ENCODE measurements around the gene KIF1A. TPM values are rescaled to one million over a fixed set of nuclear protein-coding genes. Genes with fewer than 3 reads are reported as not detected.

The KIF1A gene
- total and polyA plus RNA-seq, 2 donors (not counting 3 experiments of a cell fraction or from before 2014, with no cell fraction given), result 0.11 to 0.64 TPM

DNA sequence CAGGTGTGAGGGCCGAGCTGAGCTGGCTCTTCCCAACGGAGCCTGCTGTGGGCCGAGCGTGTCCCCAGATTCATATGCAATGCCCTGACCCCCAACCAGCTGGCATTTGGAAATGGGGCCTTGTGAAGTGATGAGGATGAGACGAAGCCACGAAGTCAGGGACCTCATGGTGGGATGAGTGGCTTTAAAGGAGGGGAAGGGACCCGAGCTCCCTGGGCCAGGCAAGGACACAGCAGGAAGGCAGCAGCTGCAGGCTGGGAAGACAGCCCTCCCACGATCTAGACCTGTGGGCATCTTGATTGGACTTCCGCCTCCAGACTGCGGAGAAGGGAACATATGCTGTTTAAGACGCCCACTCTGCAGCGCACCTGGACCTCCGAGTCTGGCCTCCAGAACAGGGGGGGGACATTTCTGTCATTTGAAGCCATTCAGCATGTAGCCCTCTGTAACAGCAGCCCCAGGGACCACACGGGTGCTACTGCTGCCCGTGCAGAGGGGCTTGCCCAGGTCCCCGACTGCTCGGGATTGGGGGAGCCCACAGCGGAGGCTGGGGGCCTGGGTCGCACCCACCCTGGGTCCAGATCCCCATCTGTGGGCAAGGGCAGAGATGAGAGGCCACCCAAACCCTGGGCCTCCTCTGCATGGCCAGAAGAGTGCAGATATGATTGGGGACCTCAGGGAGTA, 27.2 kb downstream of the KIF1A start:
- H3K27ac ChIP-seq (ENCODE audit: insufficient read depth, low read depth, low read length), result no peak overlapping the region
- no peak overlapping the region for H3K4me2 ChIP-seq (ENCODE audit: insufficient read depth, low read length)
- no peak for FAIRE-seq
- H4K20me1 ChIP-seq (replicated peaks; ENCODE audit: control insufficient read depth, extremely low read depth, insufficient read depth, low read length), result no peaks in the 10 kb centered on the region
- POLR2A ChIA-PET, result no interaction called here
- intact Hi-C loops (cut with micrococcal nuclease) (no loop called here), dilution Hi-C loops (cut with MboI; ENCODE audit: extremely low pct_ligation_motif_present, low sequenced_read_pairs) (no loop called here)
- no peak overlapping the region for H3K4me3 ChIP-seq (replicated peaks in 1 of 3; ENCODE audit: insufficient read depth in 1 of 3, low read depth in 1 of 3, low read length in 3 of 3)
- TF ChIP-seq, protein P1, sequence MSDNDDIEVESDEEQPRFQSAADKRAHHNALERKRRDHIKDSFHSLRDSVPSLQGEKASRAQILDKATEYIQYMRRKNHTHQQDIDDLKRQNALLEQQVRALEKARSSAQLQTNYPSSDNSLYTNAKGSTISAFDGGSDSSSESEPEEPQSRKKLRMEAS (IDR thresholded peaks at IDR 0.05; ENCODE audit: insufficient read depth, insufficient read length), result no peak
- TF ChIP-seq MYC (IDR thresholded peaks at IDR 0.05; ENCODE audit: low read depth, low read length) (no peak), FOS (IDR thresholded peaks at IDR 0.05; ENCODE audit: borderline replicate concordance, insufficient read depth, low read length) (no peak), POLR2A (IDR thresholded peaks at IDR 0.05; ENCODE audit: low read depth, low read length) (no peak), EZH2 (IDR thresholded peaks at IDR 0.05; ENCODE audit: borderline replicate concordance, low read depth, low read length, severe bottlenecking) (no peak), POLR2AphosphoS5 (IDR thresholded peaks at IDR 0.05; ENCODE audit: insufficient read depth, low read depth, low read length) (no peak), GATA2 (IDR thresholded peaks at IDR 0.05; ENCODE audit: insufficient read depth, insufficient read length, low read depth, low read length) (no peak), JUN (IDR thresholded peaks at IDR 0.05; ENCODE audit: borderline replicate concordance, insufficient read depth, insufficient read length, low read depth) (no peak)
- TF ChIP-seq, protein P2, sequence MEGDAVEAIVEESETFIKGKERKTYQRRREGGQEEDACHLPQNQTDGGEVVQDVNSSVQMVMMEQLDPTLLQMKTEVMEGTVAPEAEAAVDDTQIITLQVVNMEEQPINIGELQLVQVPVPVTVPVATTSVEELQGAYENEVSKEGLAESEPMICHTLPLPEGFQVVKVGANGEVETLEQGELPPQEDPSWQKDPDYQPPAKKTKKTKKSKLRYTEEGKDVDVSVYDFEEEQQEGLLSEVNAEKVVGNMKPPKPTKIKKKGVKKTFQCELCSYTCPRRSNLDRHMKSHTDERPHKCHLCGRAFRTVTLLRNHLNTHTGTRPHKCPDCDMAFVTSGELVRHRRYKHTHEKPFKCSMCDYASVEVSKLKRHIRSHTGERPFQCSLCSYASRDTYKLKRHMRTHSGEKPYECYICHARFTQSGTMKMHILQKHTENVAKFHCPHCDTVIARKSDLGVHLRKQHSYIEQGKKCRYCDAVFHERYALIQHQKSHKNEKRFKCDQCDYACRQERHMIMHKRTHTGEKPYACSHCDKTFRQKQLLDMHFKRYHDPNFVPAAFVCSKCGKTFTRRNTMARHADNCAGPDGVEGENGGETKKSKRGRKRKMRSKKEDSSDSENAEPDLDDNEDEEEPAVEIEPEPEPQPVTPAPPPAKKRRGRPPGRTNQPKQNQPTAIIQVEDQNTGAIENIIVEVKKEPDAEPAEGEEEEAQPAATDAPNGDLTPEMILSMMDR (IDR thresholded peaks at IDR 0.05; ENCODE audit: extremely low read depth in 1 of 2, insufficient read depth in 1 of 2, low read depth in 1 of 2, low read length in 2 of 2), result no peak
- BruUV-seq (replicated peaks), result no TSS peak
- no peak overlapping the region for H2AFZ ChIP-seq (ENCODE audit: low read depth, low read length)
- H3K9ac ChIP-seq (replicated peaks; ENCODE audit: extremely low read depth, insufficient read depth, low read length), result no peak overlapping the region
- H3K36me3 ChIP-seq (ENCODE audit: control insufficient read depth in 2 of 2, extremely low read depth in 1 of 2, insufficient read depth in 2 of 2, low read length in 2 of 2), result no peaks in the 10 kb centered on the region
- CTCF ChIA-PET, result no interaction called here
- no peaks in the 10 kb centered on the region for H3K27me3 ChIP-seq (ENCODE audit: control insufficient read depth in 2 of 2, insufficient read depth in 2 of 2, low read length in 2 of 2)
- H3K79me2 ChIP-seq (ENCODE audit: control insufficient read depth, insufficient read depth, low read length), result no peaks in the 10 kb centered on the region
- H3K4me1 ChIP-seq (ENCODE audit: control insufficient read depth, extremely low read depth, insufficient read depth, low read length), result no peaks in the 10 kb centered on the region
- DNase-seq (ENCODE audit: low read depth, low spot score), result no peak
- H3K9me3 ChIP-seq (replicated peaks; ENCODE audit: control insufficient read depth, insufficient read depth, low read length), result no peaks in the 10 kb centered on the region
- H3K9me1 ChIP-seq (replicated peaks; ENCODE audit: control insufficient read depth, extremely low read depth, insufficient read depth, low read length), result no peaks in the 10 kb centered on the region

Measured in endothelial cell of umbilical vein (primary cell).